ENCODE measurements around the gene DHX9.

Gene DHX9

DNA sequence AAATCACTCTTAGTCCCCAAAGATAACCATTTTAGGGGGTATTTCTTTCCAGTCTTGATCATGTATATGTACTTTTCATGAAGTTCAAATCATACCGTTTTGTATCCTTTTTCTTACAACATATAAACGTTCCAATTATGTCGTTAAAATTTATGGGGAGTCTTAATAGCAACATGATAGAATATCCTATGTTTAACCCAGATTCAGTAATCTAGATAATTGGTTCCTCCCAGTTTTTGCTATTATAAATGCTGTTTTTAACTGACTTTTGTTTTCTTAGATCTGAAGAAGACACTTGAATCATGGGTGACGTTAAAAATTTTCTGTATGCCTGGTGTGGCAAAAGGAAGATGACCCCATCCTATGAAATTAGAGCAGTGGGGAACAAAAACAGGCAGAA is 3.1 kb downstream of the DHX9 start:
- no peak for DNase-seq

DNA sequence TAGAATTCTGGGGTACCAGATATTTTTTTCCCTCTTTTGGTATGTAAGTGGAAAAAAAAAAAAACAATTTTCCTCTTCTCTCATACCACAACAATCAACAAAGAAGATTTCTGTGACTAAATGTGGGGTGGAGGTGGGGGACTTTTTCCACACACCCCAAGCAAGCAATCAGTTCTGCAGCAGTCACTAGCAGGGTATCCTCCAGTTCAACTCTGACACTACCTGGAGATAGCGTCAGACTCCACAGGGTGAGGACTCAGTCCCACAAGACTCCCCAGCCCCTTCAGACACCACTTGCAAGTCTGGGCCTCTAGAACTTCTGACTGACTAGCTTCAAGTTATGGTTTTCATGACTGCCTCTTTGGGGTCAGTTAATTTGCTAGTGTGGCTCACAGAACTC is 6.2 kb downstream of the DHX9 start:
- no peak for DNase-seq

DNA sequence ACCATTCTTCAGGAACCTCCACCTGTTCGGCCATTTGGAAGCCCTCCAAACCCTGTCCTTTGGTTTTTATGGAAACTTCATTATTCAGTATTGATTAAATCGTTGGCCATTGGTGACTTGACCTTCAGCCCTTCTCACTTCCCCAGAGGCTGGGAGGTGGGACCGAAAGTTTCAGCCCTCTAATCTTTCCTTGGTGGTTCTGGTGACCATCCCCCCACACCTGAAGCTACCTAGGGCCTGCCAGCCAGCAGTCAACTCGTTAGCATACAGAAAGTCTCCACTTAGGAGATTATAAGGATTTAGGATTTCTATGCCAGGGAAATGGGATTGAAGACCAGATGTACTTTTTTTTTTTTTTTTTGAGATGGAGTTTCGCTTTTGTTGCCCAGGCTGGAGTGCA is 6.7 kb downstream of the DHX9 start:
- no peak for DNase-seq

DNA sequence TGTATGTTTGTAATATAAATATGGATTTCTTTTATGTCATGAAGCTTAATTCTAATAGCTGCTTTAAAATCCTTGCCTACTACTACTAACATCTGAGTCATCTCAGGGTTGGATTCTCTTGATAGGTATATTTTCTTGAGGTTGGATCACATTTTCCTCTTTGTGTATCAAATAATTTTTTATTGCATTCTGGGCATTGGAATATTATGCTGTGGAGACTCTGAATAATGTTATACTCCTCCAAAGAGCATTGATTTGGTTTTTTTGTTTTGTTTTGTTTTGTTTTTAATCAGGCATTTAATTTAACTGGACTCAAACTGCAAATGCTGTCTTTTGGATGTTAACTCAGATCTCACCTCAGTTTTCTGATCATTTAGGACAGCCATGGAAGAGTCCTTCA is 8.0 kb downstream of the DHX9 start:
- DNase-seq, result no peak

GRCh38 chr1:182848736-182849135 is 9.6 kb downstream of the DHX9 start:
- no peak for DNase-seq

GRCh38 chr1:182850319-182850718 is 11.2 kb downstream of the DHX9 start:
- DNase-seq, result no peak

DNA sequence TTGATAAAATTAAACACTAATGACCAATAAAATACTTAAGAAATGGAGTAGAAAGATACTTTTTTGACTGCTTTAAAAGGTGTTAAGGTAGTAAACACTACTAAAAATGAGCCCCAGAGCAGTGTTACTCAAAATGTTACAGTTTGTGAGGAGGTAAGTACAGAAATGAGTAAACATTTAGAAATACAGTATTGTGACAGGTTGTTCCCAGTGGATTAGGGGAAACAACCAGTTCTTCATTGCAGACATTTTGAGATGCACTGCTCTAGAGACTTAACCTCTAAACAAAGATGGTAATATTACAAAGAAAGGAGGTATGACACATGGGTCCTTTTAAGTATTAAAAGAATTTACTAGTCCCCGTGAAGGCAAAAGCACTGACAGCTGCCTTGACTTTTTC is 12.7 kb downstream of the DHX9 start:
- DNase-seq, result no peak

DNA sequence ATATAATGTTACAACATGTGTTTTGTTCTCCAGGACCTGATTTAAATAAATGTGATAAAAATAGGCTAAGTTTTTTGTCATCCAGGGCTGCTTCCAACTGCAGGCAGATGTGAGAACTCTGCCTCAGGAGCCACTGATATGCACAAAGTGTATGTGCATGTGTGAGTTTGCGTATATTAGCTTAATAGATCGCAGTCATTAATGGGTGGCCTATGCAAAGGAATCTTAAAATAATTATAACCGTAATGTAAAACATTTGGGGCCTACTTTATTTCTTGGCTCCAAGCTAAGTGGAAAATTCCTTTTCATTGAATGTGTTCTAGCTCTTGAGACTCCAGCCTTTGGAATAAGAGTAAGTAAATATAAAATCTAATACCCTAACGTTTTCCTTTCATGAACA is 16.8 kb downstream of the DHX9 start:
- DNase-seq, result no peak

DNA sequence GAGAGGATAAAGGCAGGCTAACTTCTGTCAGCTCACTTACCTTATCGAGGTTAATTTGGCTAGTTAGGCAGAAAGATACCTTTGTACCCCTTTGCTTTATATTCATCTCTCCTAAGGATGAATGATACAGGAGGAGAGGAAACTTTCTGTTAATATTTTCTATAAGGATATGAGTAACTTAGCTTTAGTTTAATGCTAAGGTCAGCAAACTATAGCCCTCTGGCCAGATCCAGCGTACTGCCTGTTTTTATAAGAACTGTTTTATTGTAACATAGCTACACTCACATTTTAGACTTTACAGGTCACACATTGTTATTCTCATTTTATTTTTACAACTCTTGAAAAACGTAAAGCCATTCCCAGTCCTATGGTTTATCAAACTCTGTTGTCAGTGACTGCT is 18.1 kb downstream of the DHX9 start:
- DNase-seq, result no peak

GRCh38 chr1:182860658-182861057 is 21.5 kb downstream of the DHX9 start:
- DNase-seq, result no peak

GRCh38 chr1:182861994-182862393 is 22.8 kb downstream of the DHX9 start:
- no peak for DNase-seq

DNA sequence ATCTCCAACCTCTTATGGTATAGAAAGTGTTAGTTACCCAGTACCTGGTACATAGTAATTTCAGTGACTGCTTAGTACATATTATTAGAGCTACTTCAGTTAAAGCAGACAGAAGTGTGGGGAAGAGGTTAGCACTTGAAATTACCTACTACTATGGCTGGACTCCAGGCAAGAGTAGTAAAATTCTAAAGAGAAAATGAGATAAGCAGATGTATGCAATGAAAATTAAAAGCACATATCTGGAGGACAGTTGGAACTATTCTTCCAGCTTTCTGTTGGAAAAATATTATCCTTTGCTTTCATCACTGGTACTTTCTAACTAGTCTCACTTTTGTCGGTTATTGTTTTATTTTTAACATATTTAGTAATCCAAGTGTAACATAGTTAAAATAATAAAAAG is 23.7 kb downstream of the DHX9 start:
- DNase-seq, result no peak

DNA sequence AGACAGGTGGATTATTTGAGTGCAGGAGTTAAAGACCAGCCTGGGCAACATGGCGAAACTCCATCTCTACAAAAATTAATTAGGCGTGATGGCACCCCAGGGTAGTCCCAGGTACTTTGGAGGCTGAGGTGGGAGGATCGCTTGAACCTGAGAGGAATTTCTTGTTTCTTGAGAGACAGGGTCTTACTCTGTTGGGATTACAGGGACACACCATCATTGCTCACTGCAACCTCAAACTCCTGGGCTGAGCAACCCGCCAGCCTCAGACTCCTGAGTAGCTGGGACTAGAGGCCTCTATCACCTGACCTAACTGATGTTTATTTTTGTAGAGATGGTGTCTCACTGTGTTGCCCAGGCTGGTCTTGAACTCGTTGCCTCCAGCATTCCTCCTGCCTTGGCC is 24.8 kb downstream of the DHX9 start:
- DNase-seq, result no peak

DNA sequence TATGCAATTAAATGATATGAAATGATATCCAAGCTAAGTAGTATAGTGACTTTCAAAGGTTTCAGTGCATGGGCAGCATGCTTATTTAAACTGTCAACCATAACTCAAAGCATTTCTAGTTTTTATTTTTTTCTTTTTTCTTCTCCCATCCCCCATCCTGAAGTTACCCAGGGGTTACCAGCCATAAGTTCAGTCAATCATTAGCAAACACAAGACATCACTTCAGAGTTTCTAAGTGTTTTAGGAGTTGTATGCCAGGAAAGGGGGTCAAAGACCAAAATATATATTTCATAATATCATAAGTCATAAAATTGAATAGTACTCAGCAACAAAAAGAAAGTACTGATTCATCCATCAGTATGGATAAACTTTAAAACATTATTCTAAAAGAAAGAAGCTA is 28.7 kb downstream of the DHX9 start:
- no peak for DNase-seq

GRCh38 chr1:182869241-182869666 is 30.1 kb downstream of the DHX9 start:
- DNase-seq, result no peak

DNA sequence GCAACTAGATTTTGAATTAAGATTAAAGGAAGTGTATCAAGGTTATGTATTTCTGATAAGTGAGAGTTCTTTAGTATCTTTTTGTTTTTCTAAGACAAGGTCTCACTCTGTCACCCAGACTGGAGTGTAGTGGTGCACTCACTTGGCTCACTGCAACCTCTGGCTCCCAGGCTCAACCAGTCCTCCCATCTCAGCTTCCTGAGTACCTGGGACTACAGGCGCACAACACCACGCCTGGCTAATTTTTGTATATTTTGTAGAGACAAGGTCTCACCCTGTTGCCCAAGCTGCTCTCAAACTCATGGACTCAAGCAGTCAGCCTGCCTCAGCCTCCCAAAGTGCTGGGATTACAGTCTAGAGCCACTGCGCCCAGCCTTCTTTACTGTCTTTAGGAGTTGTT is 33.7 kb downstream of the DHX9 start:
- DNase-seq, result no peak

DNA sequence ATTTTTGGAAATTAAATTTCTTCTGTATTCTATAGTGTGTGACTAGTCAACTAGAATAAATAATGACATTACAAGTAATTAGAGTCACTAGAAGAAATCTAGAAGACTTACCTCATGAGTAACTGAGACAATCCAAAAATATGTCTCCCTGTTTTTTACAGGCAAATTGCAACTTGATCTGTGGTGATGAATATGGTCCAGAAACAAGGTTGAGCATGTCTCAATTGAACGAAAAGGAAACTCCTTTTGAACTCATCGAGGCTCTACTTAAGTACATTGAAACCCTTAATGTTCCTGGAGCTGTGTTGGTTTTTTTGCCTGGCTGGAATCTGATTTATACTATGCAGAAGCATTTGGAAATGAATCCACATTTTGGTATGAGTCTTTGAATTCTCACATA is 36.7 kb downstream of the DHX9 start:
- no peak for DNase-seq

DNA sequence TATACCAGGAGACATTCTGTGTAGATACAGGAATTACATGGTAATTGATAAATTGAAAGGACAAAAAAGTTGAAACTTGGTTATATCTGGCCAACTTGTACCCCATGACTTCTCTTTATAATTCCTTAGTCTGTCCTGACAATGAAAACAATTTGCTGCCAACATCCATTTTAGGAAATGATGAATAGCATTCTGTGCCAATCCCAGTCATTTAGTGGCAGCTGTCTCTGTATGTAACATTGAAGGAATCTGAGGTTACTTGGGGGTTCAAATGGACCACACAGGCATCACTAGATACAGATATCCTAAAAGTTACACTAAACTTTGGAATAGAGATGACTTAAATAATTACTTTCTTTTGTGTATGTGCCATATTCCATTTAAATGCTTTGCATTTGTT is 38.2 kb downstream of the DHX9 start:
- DNase-seq, result no peak

DNA sequence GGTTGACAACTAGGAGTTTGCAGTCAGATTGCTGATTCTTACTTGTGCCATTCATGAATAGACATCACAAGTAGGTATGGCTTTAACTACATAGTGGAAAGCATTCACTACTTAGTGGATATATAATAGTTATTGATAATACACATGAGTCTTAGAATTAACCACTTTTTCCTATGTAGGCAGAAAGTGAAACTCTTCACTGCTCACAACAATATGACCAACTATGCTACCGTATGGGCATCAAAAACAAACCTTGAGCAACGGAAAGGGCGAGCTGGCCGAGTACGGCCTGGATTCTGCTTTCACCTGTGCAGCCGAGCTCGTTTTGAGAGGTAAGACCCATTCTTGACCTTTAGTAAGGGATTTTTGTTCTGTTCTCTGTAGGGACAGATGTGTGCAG is 38.7 kb downstream of the DHX9 start:
- DNase-seq, result no peak

GRCh38 chr1:182884872-182885271 is 45.7 kb downstream of the DHX9 start:
- DNase-seq, result no peak

DNA sequence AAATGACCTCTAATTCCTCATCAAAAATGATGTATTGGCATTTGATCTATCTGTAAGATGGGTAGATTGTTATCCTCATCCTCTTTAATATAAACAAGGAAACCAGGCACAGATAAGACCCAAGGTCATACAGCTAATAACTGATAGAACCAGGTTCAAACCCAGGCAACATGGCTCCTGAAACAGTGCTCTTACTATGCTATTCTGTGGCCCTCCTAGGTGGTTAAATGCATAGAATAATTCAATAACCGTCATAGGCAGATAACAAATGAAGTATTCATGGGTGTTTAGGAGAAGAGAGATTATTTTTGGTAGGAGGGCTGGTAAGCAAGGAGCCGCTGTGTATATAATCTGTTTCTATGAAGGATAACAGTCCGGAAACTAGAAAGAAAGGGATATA is 46.4 kb downstream of the DHX9 start:
- no peak for DNase-seq

DNA sequence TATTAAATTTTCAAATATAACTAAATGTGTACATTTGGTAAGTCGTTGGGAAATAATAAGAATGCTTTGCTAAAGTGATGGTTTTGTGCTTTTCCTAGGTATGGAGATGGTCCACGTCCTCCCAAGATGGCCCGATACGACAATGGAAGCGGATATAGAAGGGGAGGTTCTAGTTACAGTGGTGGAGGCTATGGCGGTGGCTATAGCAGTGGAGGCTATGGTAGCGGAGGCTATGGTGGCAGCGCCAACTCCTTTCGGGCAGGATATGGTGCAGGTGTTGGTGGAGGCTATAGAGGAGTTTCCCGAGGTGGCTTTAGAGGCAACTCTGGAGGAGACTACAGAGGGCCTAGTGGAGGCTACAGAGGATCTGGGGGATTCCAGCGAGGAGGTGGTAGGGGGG is 47.8 kb downstream of the DHX9 start:
- no peak for DNase-seq

GRCh38 chr1:182888736-182889531 is 49.8 kb downstream of the DHX9 start:
- DNase-seq, result no peak

DNA sequence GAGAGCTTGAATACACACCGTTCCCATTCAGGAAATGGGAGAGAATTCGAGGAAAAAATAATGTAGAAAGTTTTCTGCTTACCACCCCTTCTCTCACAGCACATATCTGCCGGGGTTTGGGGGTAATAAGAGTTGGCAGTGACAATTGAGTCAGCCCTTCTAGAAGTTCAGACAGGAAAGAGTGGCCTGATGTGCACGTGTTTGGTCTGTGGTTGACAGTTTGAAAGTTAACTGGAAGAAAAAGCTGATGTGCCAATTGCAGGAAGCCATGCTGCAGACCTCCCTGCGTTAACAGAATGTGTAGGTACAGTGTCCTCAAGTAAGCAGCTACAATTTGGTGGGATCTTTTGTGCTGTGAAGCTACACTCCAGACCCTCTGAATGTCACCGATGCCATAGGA is 50.9 kb downstream of the DHX9 start:
- DNase-seq, result no peak

- DNase-seq, result no peak
These were observed 51.9 kb downstream of the DHX9 start for GRCh38 chr1:182890927-182891610.

All from activated CD4-positive, CD25-positive, alpha-beta regulatory T cell (primary cell).